Measurements from ENCODE around the gene CPD.
"Not testable (repeated sequence)": the region's sequence is repeated elsewhere in the genome, so short reads cannot be mapped to it uniquely, and the experiment has no call there.

CPD gene

DNA sequence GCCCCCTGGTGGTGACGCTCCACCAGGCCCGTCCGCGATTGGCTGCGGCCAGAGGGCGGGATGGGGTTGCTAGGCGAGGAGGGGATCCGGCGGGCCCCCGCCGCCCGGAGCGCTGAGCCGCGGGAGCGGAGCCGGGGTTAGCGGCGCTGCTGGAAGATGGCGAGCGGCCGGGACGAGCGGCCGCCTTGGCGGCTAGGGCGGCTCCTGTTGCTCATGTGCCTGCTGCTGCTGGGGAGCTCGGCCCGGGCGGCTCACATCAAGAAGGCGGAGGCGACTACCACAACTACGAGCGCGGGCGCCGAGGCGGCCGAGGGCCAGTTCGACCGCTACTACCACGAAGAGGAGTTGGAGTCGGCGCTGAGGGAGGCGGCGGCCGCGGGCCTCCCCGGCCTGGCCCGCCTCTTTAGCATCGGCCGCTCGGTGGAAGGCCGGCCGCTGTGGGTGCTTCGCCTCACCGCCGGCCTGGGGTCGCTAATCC is at the start of gene CPD:
Gene CPD (plus strand): TSS at position 103 of the 478 bp plus-strand sequence. CDS start 54 bp downstream, at position 157.
- DNase-seq: peak; percentile 63 to 98 (median 95)

GRCh38 chr17:30332057-30332542 is 46.6 kb upstream of the CPD start:
- no peak for DNase-seq

DNA sequence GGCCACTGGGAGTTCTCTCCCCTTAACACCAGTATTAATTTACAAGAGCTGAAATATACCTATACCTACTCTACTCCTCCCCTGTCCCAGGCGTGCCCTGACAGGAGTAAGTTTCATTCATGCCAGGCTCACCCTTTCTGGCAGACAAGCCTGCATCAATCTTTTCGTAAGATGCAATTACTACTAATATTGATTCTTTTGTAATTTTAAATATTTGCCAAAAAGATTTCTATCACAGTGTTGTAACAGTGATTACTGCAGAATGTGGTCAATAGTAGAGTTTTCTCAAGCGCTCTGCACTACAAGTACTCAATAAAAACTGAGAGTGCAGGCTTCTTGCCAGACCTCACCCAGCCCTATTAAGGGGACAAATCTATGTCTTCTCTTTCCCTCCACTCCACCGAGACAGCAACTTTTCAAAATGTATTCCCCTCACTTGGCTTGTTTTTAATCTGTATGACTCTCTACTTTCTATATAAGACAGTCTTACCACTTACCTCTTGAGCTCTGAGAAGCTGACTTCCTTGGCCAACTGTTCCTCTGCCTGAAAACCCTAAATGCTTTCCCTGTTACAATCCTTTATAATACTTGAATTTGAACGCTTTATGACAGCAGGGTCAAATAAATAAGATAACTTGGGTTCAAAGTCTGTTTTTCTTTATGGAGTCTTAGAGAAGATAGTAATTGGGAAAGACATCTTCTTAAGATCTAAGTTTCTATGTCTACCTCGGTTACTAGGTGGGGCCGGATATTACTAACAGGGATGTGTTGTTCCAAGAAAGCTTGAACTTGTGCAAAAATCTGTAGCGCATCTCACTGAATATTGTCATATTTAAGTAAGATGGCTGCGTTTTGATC is 45.0 kb upstream of the CPD start, which contains the start of gene TMIGD1:
Gene TMIGD1 (minus strand): TSS at position 555 of the 858 bp plus-strand sequence. CDS start 1,924 bp downstream, outside the sequence.
- no peak for DNase-seq

DNA sequence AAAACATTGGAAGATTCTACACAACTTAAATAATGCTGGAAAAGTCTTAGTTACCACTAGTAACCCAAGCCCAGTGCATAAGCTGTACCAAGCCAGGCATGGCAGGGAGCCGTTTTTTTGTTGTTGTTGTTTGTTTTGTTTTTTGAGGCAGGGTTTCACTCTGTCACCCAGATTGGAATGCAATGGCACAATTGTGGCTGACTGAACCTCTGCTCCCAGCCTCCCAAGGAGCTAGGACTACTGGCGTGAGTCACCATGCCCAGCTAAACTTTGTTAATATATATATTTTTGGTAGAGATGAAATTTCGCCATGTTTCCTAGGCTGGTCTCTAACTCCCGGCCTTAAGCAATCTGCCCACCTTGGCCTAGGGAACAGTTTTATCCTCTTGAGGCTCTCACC is 44.3 kb upstream of the CPD start:
- no peak for DNase-seq

- no peak for DNase-seq
These were observed 42.2 kb upstream of the CPD start for GRCh38 chr17:30336369-30337171.

- no peak for DNase-seq
These were observed 41.2 kb upstream of the CPD start for GRCh38 chr17:30337393-30337999.

DNA sequence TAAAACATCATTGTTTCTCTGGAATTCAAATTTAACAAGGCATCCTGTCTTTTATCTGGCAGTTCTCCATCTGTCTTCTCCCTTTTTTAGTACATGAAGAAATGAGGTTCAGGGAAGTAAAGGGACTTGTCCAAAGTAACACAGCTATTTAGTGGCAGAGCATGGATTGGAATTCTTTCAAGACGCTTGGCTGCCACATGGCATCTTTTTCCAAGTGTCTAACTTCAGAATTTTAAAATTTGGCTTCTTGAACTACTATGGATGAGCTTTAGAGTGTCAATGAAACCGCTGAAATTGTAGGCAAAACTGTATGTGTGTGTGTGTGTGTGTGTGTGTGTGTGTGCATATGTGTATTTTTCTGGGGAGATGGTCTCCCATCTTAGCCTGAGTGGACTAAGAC is 39.6 kb upstream of the CPD start:
- no peak for DNase-seq

DNA sequence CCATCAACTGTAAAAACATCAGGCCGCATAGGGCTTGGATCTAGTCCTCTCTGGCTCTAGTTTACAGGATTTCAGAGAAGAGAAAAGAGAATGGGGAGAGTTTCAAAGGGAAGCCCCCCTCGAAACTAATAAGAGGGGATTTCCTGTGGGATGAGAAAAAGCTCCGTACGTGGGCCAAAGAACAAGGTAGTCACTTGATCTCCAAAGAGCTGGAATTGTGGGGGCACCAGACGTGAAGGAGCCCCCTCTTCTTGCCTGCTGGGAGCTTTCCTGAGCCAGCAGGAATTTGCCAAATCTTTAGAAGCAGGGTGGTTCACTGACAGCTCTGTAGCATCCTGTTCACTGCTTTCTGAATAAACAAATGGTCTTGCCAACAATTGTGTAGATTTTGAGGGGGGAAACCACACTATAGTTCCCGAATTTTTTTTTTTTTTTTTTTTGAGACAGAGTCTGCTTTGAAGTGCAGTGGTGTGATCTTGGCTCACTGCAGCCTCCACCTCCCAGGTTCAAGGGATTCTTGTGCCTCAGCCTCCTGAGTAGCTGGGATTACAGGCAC is 37.8 kb upstream of the CPD start:
- DNase-seq: no peak

DNA sequence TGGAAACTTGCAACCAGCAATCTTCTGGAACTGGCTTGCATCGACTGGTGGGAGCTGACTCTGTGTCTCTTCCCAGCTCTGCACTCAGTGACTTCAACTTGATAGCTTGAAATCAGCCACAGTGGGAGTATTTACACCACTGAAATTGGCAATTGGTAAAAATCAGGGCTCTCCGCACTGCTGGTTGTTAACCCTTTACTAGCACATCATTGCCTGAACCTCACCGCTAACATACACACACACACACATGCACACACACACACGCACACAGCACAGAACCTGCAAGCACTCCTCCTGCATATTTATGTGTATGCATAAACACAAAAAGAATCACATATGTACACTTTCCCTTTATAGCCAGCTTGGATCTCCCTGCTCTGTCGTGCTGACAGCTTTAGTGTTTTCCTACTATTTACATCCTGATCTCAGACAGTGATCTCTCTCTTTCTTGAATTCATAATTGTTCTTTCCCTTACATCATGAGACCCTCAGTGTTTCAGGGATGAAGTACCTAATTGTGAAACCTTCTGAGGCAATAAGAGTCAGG is 37.0 kb upstream of the CPD start:
- peak in 4 of 58 donors; percentile 2 to 10 (median 4) for DNase-seq

DNA sequence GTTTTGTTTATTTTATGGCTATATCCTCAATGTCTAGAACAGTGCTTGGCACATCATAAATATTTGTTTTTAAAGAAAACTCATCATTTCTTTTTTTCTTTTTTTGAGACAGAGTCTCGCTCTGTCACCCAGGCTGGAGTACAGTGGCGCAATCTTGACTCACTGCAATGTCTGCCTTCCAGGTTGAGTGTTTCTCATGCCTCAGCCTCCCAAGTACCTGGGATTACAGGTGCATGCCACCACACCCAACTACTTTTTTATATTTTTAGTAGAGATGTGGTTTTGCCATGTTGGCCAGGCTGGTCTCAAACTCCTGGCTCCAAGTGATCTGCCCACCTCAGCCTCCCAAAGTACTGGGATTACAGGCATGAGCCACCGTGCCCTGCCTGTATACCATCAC is 35.5 kb upstream of the CPD start:
- DNase-seq: not testable (repeated sequence)

GRCh38 chr17:30343796-30344195 is 34.9 kb upstream of the CPD start:
- DNase-seq: no peak

DNA sequence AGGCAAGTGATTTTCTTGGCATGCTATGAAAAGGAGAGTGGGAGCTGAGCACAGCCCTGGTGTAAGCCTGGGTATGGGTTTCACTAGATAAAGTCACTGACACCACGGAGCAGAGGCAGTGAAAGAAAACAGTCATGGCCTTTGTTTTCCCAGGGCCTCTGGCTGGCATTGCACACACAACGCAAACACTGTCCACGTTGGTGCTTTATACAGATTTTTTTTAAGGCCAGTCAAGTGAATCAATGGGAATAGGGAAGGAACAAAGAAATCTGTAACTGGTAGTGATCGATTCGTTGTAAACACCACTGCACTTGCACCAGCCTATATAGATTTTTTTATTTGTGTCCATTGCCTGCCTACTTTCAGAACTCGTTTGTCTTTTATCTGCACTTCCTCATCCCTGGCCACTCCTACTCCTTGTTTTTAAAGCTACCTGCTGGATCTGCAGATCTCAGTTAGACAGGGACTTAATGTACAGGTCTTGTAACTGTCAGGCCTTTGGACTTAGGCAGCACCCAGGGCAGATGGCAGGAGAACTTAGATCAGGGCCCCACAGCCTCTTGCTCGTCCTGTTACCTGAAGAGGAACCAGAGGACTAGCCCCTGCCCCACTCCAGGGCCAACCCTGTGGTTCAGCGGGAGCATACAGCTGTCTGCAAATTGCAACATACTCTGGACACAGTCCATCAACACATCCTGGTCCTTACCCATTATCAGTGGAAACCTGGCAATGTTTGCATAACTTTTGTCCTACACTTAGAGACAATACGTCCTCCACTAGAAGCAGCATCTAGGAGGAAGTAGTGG is 34.2 kb upstream of the CPD start:
- DNase-seq: peak in 36 of 58 donors; percentile 4 to 83 (median 42)

- DNase-seq: no peak
These were observed 33.7 kb upstream of the CPD start for GRCh38 chr17:30345089-30345433.

- no peak for DNase-seq
These were observed 33.1 kb upstream of the CPD start for GRCh38 chr17:30345527-30346075.

- DNase-seq: no peak
These were observed 32.4 kb upstream of the CPD start for GRCh38 chr17:30346221-30346795.

DNA sequence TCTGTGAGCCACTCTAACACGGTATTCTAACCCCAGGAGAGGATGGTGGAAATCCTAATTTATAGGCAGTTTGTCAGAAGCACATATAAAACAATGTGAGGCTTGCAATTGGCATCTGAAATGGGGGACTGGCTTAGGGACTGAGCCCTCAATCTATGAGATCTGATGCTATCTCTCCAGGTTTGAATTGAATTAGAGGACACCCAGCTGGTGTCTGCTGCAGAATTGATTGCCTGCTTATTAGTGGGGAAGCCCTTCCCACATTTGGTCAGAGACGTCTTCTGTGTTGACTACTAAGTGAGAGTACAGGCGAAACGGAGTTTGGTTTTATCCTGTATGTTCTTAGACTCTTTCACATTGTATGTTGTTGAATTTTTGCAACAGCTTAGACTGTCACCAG is 31.2 kb upstream of the CPD start:
- no peak for DNase-seq

DNA sequence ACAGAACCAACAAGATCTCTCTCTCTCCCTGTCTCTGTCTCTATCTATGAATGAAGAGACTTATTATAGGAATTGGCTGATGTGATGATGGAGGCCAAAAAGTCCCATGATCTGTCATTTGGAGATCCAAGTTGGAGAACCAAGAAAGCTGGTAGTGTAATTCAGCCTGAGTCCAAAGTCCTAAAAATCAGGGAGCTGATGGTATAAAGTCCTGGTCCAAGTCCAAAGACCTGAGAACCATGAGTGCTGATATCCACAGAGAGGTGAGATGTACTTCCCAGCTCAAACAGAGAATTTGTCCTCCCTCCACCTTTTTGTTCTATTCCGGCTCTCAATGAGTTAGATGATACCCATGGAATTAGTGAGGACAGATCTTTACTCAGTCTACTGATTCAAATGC is 29.5 kb upstream of the CPD start:
- no peak for DNase-seq

- DNase-seq: not testable (repeated sequence)
These were observed 27.5 kb upstream of the CPD start for GRCh38 chr17:30351263-30351662.

- no peak for DNase-seq
These were observed 27.0 kb upstream of the CPD start for GRCh38 chr17:30351735-30352134.
